Jurkat, Clone E6-1 (cell line): Measurements from ENCODE around the gene PCYT1B. TPM values are rescaled to one million over a fixed set of nuclear protein-coding genes. Genes with fewer than 3 reads are reported as not detected.
A peak's percentile ranks its signal among the peaks of the same experiment; 100 is the strongest.
"Not testable (repeated sequence)": the region's sequence is repeated elsewhere in the genome, so short reads cannot be mapped to it uniquely, and the experiment has no call there.

Experiments used
- DNase-seq: peaks from one replicate; pipeline ENCODE4 v3.0.0-alpha.2; 2011; ENCODE audit warnings: low read depth, low spot score
- H3K4me3 ChIP-seq: 2 replicates; pipeline ENCODE4 v1.5.1; 2011; ENCODE audit warnings: mild to moderate bottlenecking, low read length, control low read depth, moderate library complexity
- polyA plus RNA-seq: library from polyadenylated mRNA; unstranded; fragments of >200 nt; gene quantifications from one replicate; pipeline ENCODE4 v1.2.1, GENCODE V29; 2012; ENCODE audit warnings: missing spikeins; ENCODE audit not compliant: insufficient read length, insufficient read depth

Gene PCYT1B
- not detected for polyA plus RNA-seq

- no peak for DNase-seq
- H3K4me3 ChIP-seq = no peak within 1 kb of the TSS
Measured at GRCh38 chrX:24647257-24648058, at the start of gene PCYT1B. PCYT1B (minus strand) TSS chrX:24647347; CDS start chrX:24647105, 242 bp downstream.

GRCh38 chrX:24696294-24696693, 49.1 kb upstream of the PCYT1B start:
- no peak for DNase-seq
- H3K4me3 ChIP-seq = no peak overlapping the region

- DNase-seq = no peak
- H3K4me3 ChIP-seq = peak overlapping the region; percentile 72
Measured at GRCh38 chrX:24694825-24695224, 47.7 kb upstream of the PCYT1B start.

- DNase-seq = peak; percentile 88
- peak within 1 kb of the TSS; percentile 72 for H3K4me3 ChIP-seq
Measured at GRCh38 chrX:24693453-24694202, 46.5 kb upstream of the PCYT1B start, which contains the start of gene POLA1. POLA1 (plus strand) TSS chrX:24693918; CDS start chrX:24693962, 44 bp downstream.

- no peak overlapping the region for H3K4me3 ChIP-seq
- no peak for DNase-seq
Measured at GRCh38 chrX:24692305-24692704, 45.2 kb upstream of the PCYT1B start.

- no peak overlapping the region for H3K4me3 ChIP-seq
- DNase-seq = no peak
Measured at GRCh38 chrX:24684048-24684447, 36.9 kb upstream of the PCYT1B start.

GRCh38 chrX:24682739-24683432, 35.7 kb upstream of the PCYT1B start:
- no peak overlapping the region for H3K4me3 ChIP-seq
- DNase-seq = no peak

GRCh38 chrX:24676403-24677024, 29.4 kb upstream of the PCYT1B start:
- no peak for DNase-seq
- H3K4me3 ChIP-seq = no peak overlapping the region

GRCh38 chrX:24673424-24673823, 26.3 kb upstream of the PCYT1B start:
- H3K4me3 ChIP-seq = no peak overlapping the region
- no peak for DNase-seq

GRCh38 chrX:24672701-24673190, 25.6 kb upstream of the PCYT1B start:
- DNase-seq = no peak
- H3K4me3 ChIP-seq = no peak overlapping the region

GRCh38 chrX:24668111-24668510, 21.0 kb upstream of the PCYT1B start:
- no peak overlapping the region for H3K4me3 ChIP-seq
- no peak for DNase-seq

- no peak for DNase-seq
- no peak overlapping the region for H3K4me3 ChIP-seq
Measured at GRCh38 chrX:24662352-24662751, 15.2 kb upstream of the PCYT1B start.

GRCh38 chrX:24661292-24661691, 14.1 kb upstream of the PCYT1B start:
- no peak overlapping the region for H3K4me3 ChIP-seq
- no peak for DNase-seq

- DNase-seq = no peak
- no peak overlapping the region for H3K4me3 ChIP-seq
Measured at GRCh38 chrX:24659646-24660045, 12.5 kb upstream of the PCYT1B start.

GRCh38 chrX:24659106-24659505, 12.0 kb upstream of the PCYT1B start:
- DNase-seq = no peak
- H3K4me3 ChIP-seq = no peak overlapping the region

- DNase-seq = no peak
- no peak overlapping the region for H3K4me3 ChIP-seq
Measured at GRCh38 chrX:24658421-24658820, 11.3 kb upstream of the PCYT1B start.

- no peak overlapping the region for H3K4me3 ChIP-seq
- no peak for DNase-seq
Measured at GRCh38 chrX:24657671-24658386, 10.7 kb upstream of the PCYT1B start.

GRCh38 chrX:24655679-24656078, 8.5 kb upstream of the PCYT1B start:
- not testable (repeated sequence) for H3K4me3 ChIP-seq, DNase-seq
